HFF-Myc (cell line): ENCODE measurements around the gene PTPRM.
A peak's percentile ranks its signal among the peaks of the same experiment; 100 is the strongest.

Source experiments
- DNase-seq: peaks from one replicate; pipeline ENCODE4 v3.0.0-alpha.2; 2011; ENCODE audit warnings: low read depth; ENCODE audit errors: extremely low read depth
- H3K4me3 ChIP-seq: replicated peaks from 2 replicates; pipeline ENCODE4 v1.5.1; 2011; ENCODE audit warnings: low read depth, mild to moderate bottlenecking, control low read depth, low read length
- TF ChIP-seq, protein P1 (sequence below): IDR thresholded peaks from 2 replicates; pipeline ENCODE4 v1.5.1; 2012; ENCODE audit warnings: mild to moderate bottlenecking, low read depth, low read length, control low read depth; ENCODE audit errors: missing control alignments

PTPRM gene

DNA sequence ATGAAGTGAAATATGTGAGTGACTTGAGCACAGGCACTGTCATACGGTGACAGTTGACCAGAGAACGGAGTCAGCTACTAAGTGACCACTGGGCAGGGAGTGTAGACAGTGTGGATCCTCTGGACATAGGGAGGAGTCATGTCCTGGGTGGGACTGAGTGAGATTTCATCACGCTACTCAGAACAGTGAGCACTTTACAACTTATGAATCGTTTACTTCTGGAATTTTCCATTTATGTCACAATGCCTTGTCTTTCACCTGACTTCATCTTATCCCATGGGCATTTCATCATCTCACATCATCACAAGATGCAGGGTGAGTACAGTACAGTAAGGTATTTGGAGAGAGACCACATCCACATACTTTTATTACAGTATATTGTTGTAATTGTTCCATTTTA is 29.0 kb downstream of the PTPRM start:
- TF ChIP-seq, protein P1, sequence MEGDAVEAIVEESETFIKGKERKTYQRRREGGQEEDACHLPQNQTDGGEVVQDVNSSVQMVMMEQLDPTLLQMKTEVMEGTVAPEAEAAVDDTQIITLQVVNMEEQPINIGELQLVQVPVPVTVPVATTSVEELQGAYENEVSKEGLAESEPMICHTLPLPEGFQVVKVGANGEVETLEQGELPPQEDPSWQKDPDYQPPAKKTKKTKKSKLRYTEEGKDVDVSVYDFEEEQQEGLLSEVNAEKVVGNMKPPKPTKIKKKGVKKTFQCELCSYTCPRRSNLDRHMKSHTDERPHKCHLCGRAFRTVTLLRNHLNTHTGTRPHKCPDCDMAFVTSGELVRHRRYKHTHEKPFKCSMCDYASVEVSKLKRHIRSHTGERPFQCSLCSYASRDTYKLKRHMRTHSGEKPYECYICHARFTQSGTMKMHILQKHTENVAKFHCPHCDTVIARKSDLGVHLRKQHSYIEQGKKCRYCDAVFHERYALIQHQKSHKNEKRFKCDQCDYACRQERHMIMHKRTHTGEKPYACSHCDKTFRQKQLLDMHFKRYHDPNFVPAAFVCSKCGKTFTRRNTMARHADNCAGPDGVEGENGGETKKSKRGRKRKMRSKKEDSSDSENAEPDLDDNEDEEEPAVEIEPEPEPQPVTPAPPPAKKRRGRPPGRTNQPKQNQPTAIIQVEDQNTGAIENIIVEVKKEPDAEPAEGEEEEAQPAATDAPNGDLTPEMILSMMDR = no peak
- H3K4me3 ChIP-seq = no peak overlapping the region
- DNase-seq = no peak

- TF ChIP-seq, protein P1 = no peak
- H3K4me3 ChIP-seq = no peak overlapping the region
- DNase-seq = no peak
These were observed 30.4 kb downstream of the PTPRM start for GRCh38 chr18:7597500-7597899.

GRCh38 chr18:7598167-7599047 is 31.3 kb downstream of the PTPRM start:
- DNase-seq = no peak
- TF ChIP-seq, protein P1 = no peak
- H3K4me3 ChIP-seq = no peak overlapping the region

DNA sequence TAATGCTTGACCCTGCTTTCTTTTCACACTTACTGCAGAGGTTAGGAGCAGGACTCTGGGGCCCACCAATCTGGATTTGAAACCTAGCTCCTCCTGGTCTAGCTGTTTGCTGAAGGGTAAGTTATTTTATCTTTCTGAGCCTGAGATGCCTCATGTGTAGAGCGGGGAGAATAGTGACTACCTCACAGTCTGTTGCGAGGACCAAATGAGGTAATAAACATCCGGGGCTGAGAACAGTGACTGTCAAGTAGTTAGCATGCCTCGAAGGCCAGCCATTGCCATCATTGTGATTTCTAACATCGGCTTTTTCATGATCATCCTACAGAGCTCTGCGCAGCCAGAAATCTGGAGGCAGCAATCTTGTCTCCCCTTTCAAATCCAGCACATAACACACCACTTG is 32.9 kb downstream of the PTPRM start:
- TF ChIP-seq, protein P1 = no peak
- H3K4me3 ChIP-seq = no peak overlapping the region
- no peak for DNase-seq

GRCh38 chr18:7600528-7601245 is 33.6 kb downstream of the PTPRM start:
- no peak overlapping the region for H3K4me3 ChIP-seq
- DNase-seq = no peak
- TF ChIP-seq, protein P1 = no peak

- no peak overlapping the region for H3K4me3 ChIP-seq
- TF ChIP-seq, protein P1 = peak; percentile 10
- peak; percentile 45 for DNase-seq
These were observed 34.1 kb downstream of the PTPRM start for GRCh38 chr18:7601246-7601615.
